ENCODE measurements around the gene ZNG1A.

The ZNG1A gene

GRCh38 chr9:224026-224425 is 45.2 kb upstream of the ZNG1A start:
- no peak overlapping the region for H2AFZ ChIP-seq (ENCODE audit: low read length)
- no peak overlapping the region for H3K4me2 ChIP-seq (ENCODE audit: low read length)
- no peak overlapping the region for H3K4me3 ChIP-seq (ENCODE audit: low read depth, low read length, poor library complexity, severe bottlenecking)
- TF ChIP-seq CTCF (IDR thresholded peaks at IDR 0.05; ENCODE audit: low read length), result no peak
- TF ChIP-seq EZH2 (IDR thresholded peaks at IDR 0.05; ENCODE audit: borderline replicate concordance, low read length), result no peak
- no peaks in the 10 kb centered on the region for H4K20me1 ChIP-seq (ENCODE audit: insufficient read depth, low read length)
- no peak overlapping the region for H3K9ac ChIP-seq (ENCODE audit: low read length)
- no peaks in the 10 kb centered on the region for H3F3A ChIP-seq (ENCODE audit: insufficient read depth, low read length)
- no peaks in the 10 kb centered on the region for H3K36me3 ChIP-seq (ENCODE audit: insufficient read depth, low read length)
- no peaks in the 10 kb centered on the region for H3K4me1 ChIP-seq (ENCODE audit: insufficient read depth, low read length, severe bottlenecking)
- H3K79me2 ChIP-seq (ENCODE audit: insufficient read depth, low read length), result no peaks in the 10 kb centered on the region
- H3K9me3 ChIP-seq (ENCODE audit: low read length), result no peaks in the 10 kb centered on the region
- H3K27ac ChIP-seq (ENCODE audit: low read depth, low read length, poor library complexity, severe bottlenecking), result no peak overlapping the region
- no peaks in the 10 kb centered on the region for H3K27me3 ChIP-seq (ENCODE audit: insufficient read depth, low read length)
- H3K9me2 ChIP-seq (ENCODE audit: low read depth, low read length), result no peaks in the 10 kb centered on the region

GRCh38 chr9:223152-223551 is 44.3 kb upstream of the ZNG1A start:
- no peaks in the 10 kb centered on the region for H3K4me1 ChIP-seq (ENCODE audit: insufficient read depth, low read length, severe bottlenecking)
- TF ChIP-seq CTCF (IDR thresholded peaks at IDR 0.05; ENCODE audit: low read length), result no peak
- no peak for TF ChIP-seq EZH2 (IDR thresholded peaks at IDR 0.05; ENCODE audit: borderline replicate concordance, low read length)
- H3K36me3 ChIP-seq (ENCODE audit: insufficient read depth, low read length), result no peaks in the 10 kb centered on the region
- no peak overlapping the region for H3K27ac ChIP-seq (ENCODE audit: low read depth, low read length, poor library complexity, severe bottlenecking)
- no peaks in the 10 kb centered on the region for H3K79me2 ChIP-seq (ENCODE audit: insufficient read depth, low read length)
- H2AFZ ChIP-seq (ENCODE audit: low read length), result no peak overlapping the region
- no peak overlapping the region for H3K4me3 ChIP-seq (ENCODE audit: low read depth, low read length, poor library complexity, severe bottlenecking)
- no peaks in the 10 kb centered on the region for H4K20me1 ChIP-seq (ENCODE audit: insufficient read depth, low read length)
- H3K9me3 ChIP-seq (ENCODE audit: low read length), result no peaks in the 10 kb centered on the region
- H3K27me3 ChIP-seq (ENCODE audit: insufficient read depth, low read length), result no peaks in the 10 kb centered on the region
- H3K9me2 ChIP-seq (ENCODE audit: low read depth, low read length), result no peaks in the 10 kb centered on the region
- no peak overlapping the region for H3K4me2 ChIP-seq (ENCODE audit: low read length)
- H3K9ac ChIP-seq (ENCODE audit: low read length), result no peak overlapping the region
- H3F3A ChIP-seq (ENCODE audit: insufficient read depth, low read length), result no peaks in the 10 kb centered on the region

- H3K9me3 ChIP-seq (ENCODE audit: low read length), result no peaks in the 10 kb centered on the region
- H3K4me3 ChIP-seq (ENCODE audit: low read depth, low read length, poor library complexity, severe bottlenecking), result no peak overlapping the region
Observed at GRCh38 chr9:221989-222776, 43.3 kb upstream of the ZNG1A start.

More at GRCh38 chr9:221989-222776, 43.3 kb upstream of the ZNG1A start:
- no peak overlapping the region for H3K4me2 ChIP-seq (ENCODE audit: low read length)
- no peak overlapping the region for H3K9ac ChIP-seq (ENCODE audit: low read length)
- no peaks in the 10 kb centered on the region for H4K20me1 ChIP-seq (ENCODE audit: insufficient read depth, low read length)
- TF ChIP-seq EZH2 (IDR thresholded peaks at IDR 0.05; ENCODE audit: borderline replicate concordance, low read length) (no peak), CTCF (IDR thresholded peaks at IDR 0.05; ENCODE audit: low read length) (no peak)
- H3K9me2 ChIP-seq (ENCODE audit: low read depth, low read length), result no peaks in the 10 kb centered on the region
- no peak overlapping the region for H3K27ac ChIP-seq (ENCODE audit: low read depth, low read length, poor library complexity, severe bottlenecking)
- H3K27me3 ChIP-seq (ENCODE audit: insufficient read depth, low read length), result no peaks in the 10 kb centered on the region
- H3K79me2 ChIP-seq (ENCODE audit: insufficient read depth, low read length), result no peaks in the 10 kb centered on the region
- H3K4me1 ChIP-seq (ENCODE audit: insufficient read depth, low read length, severe bottlenecking), result no peaks in the 10 kb centered on the region
- no peaks in the 10 kb centered on the region for H3F3A ChIP-seq (ENCODE audit: insufficient read depth, low read length)
- no peaks in the 10 kb centered on the region for H3K36me3 ChIP-seq (ENCODE audit: insufficient read depth, low read length)
- no peak overlapping the region for H2AFZ ChIP-seq (ENCODE audit: low read length)

Measured in OCI-LY1 (cell line).